HL-60 (cell line): ENCODE measurements around the gene LRRC4C.
A peak's percentile ranks its signal among the peaks of the same experiment; 100 is the strongest.

Experiments used
- DNase-seq, 2 experiments: peaks; one replicate each; pipeline ENCODE4 v3.0.0-alpha.2; 2010 to 2020; ENCODE audit warnings: low read depth in 1 of 2, low spot score in 1 of 2
- H3K27ac ChIP-seq: fragments of 250-450 bp; sonication (Bioruptor Pico); replicated peaks from 2 replicates; pipeline ENCODE4 v1.5.1; 2020; ENCODE audit warnings: mild to moderate bottlenecking, moderate library complexity
- H3K27me3 ChIP-seq: fragments of 250-450 bp; sonication (Bioruptor Pico); 2 replicates; pipeline ENCODE4 v1.5.1; 2021; ENCODE audit warnings: mild to moderate bottlenecking, moderate library complexity; ENCODE audit not compliant: insufficient read depth, poor library complexity, severe bottlenecking
- H3K4me3 ChIP-seq: replicated peaks from 2 replicates; pipeline ENCODE4 v1.5.1; 2011; ENCODE audit warnings: mild to moderate bottlenecking, control low read depth, low read length; ENCODE audit not compliant: insufficient read depth
- GABPA ChIP-seq: IDR thresholded peaks from 2 replicates; pipeline ENCODE4 v1.6.1; 2012; ENCODE audit warnings: low read depth
- POLR2AphosphoS5 ChIP-seq: IDR thresholded peaks from 2 replicates; pipeline ENCODE4 v1.6.1; 2012; ENCODE audit warnings: low read depth
- SPI1 ChIP-seq: IDR thresholded peaks from 2 replicates; pipeline ENCODE4 v1.6.1; 2012; ENCODE audit warnings: low read depth, mild to moderate bottlenecking, borderline replicate concordance
- TF ChIP-seq, protein P1 (sequence below): IDR thresholded peaks from one replicate; pipeline ENCODE4 v1.5.1; 2011; ENCODE audit warnings: low read length, control low read depth, inconsistent platforms; ENCODE audit not compliant: insufficient read depth
- TF ChIP-seq, protein P2 (sequence below): IDR thresholded peaks from 2 replicates; pipeline ENCODE4 v1.6.1; 2012; ENCODE audit warnings: low read depth; ENCODE audit not compliant: insufficient replicate concordance

The LRRC4C gene

DNA sequence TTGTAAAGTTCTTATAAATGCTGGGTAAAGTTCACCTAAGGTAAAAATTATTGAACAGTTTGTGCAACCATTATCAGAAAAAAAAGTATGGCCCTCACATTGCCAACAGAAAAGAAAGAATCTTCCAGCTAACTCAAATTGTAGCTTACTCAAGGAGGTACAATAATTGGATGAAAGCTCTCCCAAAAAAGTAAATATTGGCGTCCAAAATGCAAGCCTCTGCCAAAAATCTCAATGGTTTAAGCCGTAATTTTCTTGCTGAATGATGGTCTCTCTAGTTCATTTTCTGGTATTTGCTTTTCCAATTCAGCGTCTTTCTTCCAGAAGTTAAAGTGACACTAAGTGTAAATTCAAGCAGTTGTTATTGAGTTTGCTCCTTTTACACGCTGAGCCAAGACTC lies 727.3 kb downstream of the LRRC4C start:
- DNase-seq, result no peak
- TF ChIP-seq, protein P1, sequence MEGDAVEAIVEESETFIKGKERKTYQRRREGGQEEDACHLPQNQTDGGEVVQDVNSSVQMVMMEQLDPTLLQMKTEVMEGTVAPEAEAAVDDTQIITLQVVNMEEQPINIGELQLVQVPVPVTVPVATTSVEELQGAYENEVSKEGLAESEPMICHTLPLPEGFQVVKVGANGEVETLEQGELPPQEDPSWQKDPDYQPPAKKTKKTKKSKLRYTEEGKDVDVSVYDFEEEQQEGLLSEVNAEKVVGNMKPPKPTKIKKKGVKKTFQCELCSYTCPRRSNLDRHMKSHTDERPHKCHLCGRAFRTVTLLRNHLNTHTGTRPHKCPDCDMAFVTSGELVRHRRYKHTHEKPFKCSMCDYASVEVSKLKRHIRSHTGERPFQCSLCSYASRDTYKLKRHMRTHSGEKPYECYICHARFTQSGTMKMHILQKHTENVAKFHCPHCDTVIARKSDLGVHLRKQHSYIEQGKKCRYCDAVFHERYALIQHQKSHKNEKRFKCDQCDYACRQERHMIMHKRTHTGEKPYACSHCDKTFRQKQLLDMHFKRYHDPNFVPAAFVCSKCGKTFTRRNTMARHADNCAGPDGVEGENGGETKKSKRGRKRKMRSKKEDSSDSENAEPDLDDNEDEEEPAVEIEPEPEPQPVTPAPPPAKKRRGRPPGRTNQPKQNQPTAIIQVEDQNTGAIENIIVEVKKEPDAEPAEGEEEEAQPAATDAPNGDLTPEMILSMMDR, result no peak
- TF ChIP-seq, protein P2, sequence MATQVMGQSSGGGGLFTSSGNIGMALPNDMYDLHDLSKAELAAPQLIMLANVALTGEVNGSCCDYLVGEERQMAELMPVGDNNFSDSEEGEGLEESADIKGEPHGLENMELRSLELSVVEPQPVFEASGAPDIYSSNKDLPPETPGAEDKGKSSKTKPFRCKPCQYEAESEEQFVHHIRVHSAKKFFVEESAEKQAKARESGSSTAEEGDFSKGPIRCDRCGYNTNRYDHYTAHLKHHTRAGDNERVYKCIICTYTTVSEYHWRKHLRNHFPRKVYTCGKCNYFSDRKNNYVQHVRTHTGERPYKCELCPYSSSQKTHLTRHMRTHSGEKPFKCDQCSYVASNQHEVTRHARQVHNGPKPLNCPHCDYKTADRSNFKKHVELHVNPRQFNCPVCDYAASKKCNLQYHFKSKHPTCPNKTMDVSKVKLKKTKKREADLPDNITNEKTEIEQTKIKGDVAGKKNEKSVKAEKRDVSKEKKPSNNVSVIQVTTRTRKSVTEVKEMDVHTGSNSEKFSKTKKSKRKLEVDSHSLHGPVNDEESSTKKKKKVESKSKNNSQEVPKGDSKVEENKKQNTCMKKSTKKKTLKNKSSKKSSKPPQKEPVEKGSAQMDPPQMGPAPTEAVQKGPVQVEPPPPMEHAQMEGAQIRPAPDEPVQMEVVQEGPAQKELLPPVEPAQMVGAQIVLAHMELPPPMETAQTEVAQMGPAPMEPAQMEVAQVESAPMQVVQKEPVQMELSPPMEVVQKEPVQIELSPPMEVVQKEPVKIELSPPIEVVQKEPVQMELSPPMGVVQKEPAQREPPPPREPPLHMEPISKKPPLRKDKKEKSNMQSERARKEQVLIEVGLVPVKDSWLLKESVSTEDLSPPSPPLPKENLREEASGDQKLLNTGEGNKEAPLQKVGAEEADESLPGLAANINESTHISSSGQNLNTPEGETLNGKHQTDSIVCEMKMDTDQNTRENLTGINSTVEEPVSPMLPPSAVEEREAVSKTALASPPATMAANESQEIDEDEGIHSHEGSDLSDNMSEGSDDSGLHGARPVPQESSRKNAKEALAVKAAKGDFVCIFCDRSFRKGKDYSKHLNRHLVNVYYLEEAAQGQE, result no peak
- TF ChIP-seq GABPA (no peak), SPI1 (no peak), POLR2AphosphoS5 (no peak)
- H3K27ac ChIP-seq, result no peak overlapping the region
- H3K27me3 ChIP-seq, result no peaks in the 10 kb centered on the region
- no peak overlapping the region for H3K4me3 ChIP-seq

DNA sequence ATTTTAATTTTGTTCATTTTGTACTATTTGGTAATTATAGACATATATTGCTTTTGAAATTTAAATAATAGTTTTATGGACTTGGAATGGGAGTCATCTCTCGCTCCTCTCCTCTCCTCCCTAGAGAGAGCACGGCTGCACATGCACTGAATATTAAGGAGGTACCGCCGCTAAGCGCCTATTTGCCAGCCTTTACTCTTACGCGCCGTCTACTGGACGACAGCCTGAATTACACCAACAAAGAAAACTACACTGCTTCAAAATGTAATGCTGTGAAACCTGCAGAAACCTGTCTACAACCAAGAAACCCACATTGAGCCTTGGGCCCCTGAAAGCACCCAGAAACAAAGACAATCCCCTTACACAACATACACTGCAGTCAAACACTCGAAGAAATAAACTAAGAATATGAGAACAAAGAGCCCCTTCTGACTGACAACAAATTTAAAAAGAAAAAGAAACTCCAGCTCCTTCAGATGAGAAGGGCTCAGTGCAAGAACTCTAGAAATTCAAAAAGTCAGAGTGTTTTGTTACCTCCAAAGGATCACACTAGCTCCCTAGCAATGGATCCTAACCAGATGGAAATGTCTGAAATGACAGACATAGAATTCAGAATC lies 737.2 kb downstream of the LRRC4C start:
- TF ChIP-seq, protein P1, result peak; percentile 84
- no peak for TF ChIP-seq POLR2AphosphoS5
- Histone ChIP-seq H3K27ac (no peak overlapping the region), H3K27me3 (no peaks in the 10 kb centered on the region), H3K4me3 (no peak overlapping the region)
- peak; percentile 1 to 43 for DNase-seq

DNA sequence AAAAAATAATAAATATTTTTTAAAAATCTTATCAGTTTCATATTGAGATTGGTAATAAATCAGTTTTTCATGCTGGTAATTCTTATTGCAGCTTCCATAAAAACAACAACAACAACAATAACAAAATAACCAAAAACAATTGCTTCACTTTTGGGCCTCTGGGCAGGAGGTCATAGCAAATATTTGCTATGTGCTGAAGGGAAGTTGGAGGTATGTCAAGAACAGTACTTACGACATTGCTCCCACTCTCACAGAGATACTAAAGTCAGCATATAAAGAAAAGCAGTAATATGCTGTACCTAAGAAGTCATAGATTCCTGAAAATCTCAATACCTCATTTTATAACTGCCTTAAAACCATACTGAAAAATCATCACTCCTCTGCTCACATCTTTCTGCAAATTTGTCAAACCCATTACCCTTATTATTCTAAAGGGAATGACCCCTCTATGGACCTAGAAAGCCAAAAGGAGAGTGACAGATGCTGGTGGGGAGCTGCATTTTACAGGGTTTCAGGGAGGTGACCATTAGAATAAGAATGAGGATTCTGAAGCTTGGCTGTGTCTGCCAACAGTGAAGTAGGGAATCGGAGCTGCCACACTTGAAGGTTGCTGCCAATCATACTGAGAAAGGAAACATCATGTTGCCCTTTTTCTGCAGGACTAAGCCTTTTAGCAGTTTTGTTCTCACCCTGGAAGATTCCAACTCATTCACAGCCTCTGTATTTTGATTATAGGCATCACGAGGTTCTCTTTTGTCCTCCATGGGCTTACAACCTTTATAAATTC lies 742.9 kb downstream of the LRRC4C start:
- TF ChIP-seq GABPA (no peak), POLR2AphosphoS5 (no peak), SPI1 (no peak)
- TF ChIP-seq, protein P1, result no peak
- TF ChIP-seq, protein P2, result no peak
- no peak overlapping the region for H3K27ac ChIP-seq
- H3K27me3 ChIP-seq, result no peaks in the 10 kb centered on the region
- H3K4me3 ChIP-seq, result no peak overlapping the region
- no peak for DNase-seq
